Endothelial cell of hepatic sinusoid (primary cell): ENCODE results near the gene ACTL10.

Experiments
- in situ Hi-C: cut with HindIII; loops from 2 replicates; pipeline ENCODE4 v1.10.0; 2017; ENCODE audit warnings: low sequenced_read_pairs

ACTL10 gene

GRCh38 chr20:33648396-33649004 lies 18.2 kb upstream of the ACTL10 start:
- in situ Hi-C loops: no loop called here

- in situ Hi-C loops: no loop called here
Measured at GRCh38 chr20:33649201-33649681, 17.5 kb upstream of the ACTL10 start.

- in situ Hi-C loops: no loop called here
Measured at GRCh38 chr20:33650111-33650752, 16.5 kb upstream of the ACTL10 start.

- in situ Hi-C loops: no loop called here
Measured at GRCh38 chr20:33650753-33651561, 15.8 kb upstream of the ACTL10 start.

GRCh38 chr20:33651562-33652048 lies 15.1 kb upstream of the ACTL10 start:
- in situ Hi-C loops: no loop called here

- in situ Hi-C loops: no loop called here
Measured at GRCh38 chr20:33653218-33653899, 13.4 kb upstream of the ACTL10 start.

- in situ Hi-C loops: no loop called here
Measured at GRCh38 chr20:33653900-33654596, 12.7 kb upstream of the ACTL10 start.

- in situ Hi-C loops: no loop called here
Measured at GRCh38 chr20:33654680-33655161, 12.0 kb upstream of the ACTL10 start.

- in situ Hi-C loops: no loop called here
Measured at GRCh38 chr20:33655164-33655563, 11.6 kb upstream of the ACTL10 start.

GRCh38 chr20:33656010-33656782 lies 10.5 kb upstream of the ACTL10 start:
- in situ Hi-C loops: no loop called here

GRCh38 chr20:33656783-33657703 lies 9.7 kb upstream of the ACTL10 start:
- in situ Hi-C loops: no loop called here

- in situ Hi-C loops: no loop called here
Measured at GRCh38 chr20:33657704-33658095, 9.0 kb upstream of the ACTL10 start.

GRCh38 chr20:33658510-33658909 lies 8.2 kb upstream of the ACTL10 start:
- in situ Hi-C loops: no loop called here

GRCh38 chr20:33658929-33659328 lies 7.8 kb upstream of the ACTL10 start:
- in situ Hi-C loops: no loop called here

GRCh38 chr20:33659341-33660034 lies 7.3 kb upstream of the ACTL10 start:
- in situ Hi-C loops: no loop called here

GRCh38 chr20:33660035-33660684 lies 6.6 kb upstream of the ACTL10 start:
- in situ Hi-C loops: no loop called here

GRCh38 chr20:33660685-33661058 lies 6.1 kb upstream of the ACTL10 start:
- in situ Hi-C loops: no loop called here

- in situ Hi-C loops: no loop called here
Measured at GRCh38 chr20:33662172-33662571, 4.6 kb upstream of the ACTL10 start, which contains the start of gene C20orf144. TSS of gene C20orf144 (plus strand) at chr20:33662327. CDS start at chr20:33662346, 19 bp downstream.
